HT1080 (cell line): ENCODE results near the gene ATOH8. TPM values are rescaled to one million over a fixed set of nuclear protein-coding genes. Genes with fewer than 3 reads are reported as not detected.
A peak's percentile ranks its signal among the peaks of the same experiment; 100 is the strongest.

Source experiments
- DNase-seq: peaks from one replicate; pipeline ENCODE4 v3.0.0-alpha.2; 2015; ENCODE audit warnings: low read depth
- total RNA-seq: library from RNA; depleted of rRNA; stranded (reverse); fragments of >200 nt; shearing (Covaris generic); gene quantifications from 2 replicates; pipeline ENCODE4 v1.2.3, GENCODE V29; 2014

Gene ATOH8
- total RNA-seq, 1 experiment from 2014 or later = 3.8 TPM

DNA sequence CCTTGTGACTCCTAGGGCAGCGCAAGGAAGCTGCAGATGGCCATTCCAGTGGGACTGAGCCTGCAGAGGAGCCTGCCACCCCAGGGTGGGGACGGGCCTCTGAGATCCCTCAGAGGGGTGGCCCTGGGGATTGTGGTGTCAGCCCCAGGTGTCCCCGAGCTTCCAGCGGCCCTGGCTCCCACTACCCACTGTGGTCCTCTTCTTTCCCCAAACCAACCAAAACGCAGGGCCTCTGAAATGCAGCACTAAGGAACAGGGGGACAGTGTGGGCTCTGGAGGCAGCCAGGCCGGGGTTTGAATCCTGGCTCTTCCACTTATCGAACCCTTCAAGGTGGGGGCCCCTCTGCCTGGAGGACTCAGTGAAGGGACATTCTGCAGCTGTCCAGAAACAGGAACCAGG is 32.7 kb downstream of the ATOH8 start:
- DNase-seq = no peak

DNA sequence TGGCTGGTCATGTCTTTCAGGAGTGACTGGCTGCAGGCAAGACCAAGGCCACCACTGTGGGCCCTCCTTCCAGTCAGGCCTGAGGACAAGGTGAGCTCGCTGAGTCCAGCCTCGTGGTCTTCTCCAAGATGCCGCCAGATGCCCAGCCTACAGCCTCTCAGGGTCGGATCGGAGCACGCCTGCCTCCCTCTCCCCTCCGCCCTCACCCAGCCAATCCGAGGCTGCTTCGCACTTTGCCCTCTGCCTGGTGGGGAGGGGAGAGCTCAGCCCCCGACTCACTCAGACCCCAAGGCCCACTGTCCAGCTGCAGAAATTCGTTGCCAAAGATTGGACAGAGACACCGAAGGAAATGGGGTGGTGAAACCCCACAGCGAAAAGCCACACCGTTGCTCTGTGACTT is 33.1 kb downstream of the ATOH8 start:
- DNase-seq = no peak

DNA sequence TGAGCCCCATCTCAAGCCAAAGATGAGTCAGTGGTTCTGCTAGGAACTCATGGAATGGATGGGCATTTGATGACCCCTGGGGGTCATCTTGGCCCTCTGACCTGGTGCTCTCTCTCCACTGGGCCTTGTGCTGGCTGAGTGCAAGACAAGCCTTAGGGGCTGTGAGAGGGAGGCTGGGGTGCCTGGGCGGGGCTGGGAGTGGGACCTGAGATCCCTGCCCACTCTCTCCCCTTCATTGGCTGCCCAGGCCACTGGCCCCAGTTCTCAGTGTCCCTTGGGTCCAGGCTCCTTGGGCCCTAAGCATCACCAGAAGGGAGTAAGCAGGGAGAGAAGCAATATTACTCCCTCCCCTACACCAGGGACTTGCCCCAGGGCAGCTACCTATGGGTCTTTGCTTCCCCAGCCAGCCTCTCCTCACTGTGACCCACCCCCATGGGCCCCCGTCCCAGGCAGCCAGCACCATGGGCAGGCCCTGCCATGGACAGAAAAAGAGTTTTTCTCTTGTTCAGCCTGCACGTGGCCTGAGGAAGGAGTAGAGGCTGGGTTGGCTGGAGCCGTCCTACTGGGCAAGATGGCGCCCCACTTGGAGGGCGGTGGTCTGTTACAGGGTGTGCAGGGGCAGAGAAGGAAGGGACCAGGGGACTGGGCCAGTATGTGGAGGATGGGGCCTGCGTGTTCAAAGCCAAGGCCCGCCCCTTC is 33.6 kb downstream of the ATOH8 start:
- DNase-seq = no peak

DNA sequence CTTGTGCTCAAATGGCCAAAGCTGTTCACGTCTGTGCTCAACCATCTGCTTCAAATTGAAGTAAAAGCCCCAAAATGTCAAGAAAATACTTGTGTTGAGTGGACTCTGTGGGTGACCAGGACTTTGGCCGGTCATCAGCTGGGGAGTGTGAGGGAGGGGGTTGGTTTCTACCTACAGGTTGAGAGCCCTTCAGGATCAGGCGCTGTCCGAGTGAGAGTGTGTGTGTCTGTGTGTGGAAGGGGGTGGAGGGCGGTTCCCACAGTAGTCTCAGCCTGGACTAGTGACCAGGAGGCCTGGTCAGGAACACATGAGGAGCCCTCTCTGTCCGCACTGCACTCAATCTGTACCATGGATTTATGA is 34.2 kb downstream of the ATOH8 start:
- no peak for DNase-seq

DNA sequence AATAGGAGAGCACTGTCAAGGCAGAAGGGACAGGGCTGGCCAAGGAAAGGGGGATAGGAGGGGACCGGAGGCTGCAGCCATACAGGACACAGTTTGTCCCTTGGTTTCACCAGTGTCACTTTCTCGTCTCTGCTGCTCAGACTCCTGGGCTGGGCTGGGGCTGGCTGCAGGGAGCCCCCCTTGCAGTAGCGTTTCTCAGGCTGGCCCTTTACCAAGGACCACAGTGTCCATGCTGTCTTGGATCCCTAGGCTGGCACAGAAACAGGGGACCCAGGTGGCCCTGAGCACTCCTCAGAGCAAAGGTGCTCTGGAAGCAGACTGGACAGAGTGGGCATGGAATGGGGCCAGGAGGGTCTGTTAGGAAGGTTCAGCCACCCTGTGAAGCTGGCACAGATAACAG is 34.8 kb downstream of the ATOH8 start:
- DNase-seq = no peak

DNA sequence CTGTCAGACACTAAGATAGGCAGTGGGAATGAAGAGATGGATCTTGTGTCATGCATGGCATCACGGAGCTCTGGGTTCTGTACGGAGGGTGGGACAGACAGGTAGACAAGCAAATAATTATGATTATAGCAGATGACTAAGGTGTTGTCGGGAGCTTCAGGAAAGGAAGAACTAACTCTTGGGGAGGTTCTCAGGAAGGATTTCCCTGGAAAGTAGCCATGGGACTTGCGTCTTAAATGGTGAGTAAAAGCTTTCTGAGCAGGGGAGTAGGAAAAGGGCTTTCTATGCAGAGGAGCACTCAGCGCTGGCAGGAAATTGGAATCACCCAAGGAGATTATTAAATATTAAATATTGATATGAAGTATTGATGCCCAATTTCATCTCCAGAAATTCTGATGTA is 35.5 kb downstream of the ATOH8 start:
- no peak for DNase-seq

DNA sequence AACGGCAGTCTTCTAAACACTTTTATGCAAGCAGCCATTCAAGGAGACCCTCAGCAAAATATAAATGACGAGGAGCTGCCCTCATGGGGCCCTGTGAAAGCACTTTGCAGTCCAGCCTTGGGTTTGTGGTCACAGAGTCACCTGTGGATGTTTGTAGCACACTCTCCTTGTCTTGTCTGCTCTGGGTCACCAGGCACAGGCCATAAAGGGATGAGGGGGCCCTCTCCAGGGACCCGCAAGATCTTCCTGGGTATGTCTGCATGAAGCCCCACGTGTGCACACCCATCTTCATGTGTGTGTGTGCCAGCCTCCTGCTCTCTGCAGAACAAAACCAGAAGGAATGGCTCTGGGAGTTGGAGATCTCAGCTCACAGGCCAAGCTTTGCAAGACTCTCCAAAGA is 36.2 kb downstream of the ATOH8 start:
- no peak for DNase-seq

DNA sequence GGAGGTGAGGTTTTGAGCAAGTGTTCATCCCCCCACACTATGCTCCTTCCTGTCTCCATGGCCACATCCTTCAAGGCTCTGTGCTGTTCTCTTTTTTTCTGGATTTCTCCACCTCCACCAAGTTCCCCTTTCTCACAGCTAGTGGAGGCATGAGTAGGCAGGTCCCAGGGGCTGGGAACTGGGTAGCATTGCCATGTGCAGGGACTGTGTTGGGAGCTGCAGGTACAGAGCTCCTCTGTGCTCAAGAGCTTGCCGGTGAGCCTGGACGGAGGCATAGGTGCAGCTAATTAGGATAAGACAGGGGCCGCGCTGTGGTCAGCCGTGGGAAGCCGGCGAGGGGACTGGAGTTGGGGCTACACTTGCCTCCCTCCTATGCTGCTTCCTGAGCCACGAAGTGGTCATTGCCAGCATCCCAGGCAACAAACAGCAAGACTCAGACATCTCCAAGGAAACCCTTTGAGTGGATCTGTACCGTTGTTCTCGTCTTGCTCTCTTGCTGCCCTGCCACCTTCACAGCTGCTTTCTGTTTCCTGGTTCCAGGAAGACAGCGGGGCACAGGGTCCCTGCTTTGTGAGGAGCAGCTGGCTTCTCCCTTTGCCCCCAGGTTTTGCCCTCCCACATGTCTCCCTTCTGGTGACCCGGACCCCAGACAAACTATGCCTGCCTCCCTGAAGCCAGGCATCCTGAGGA is 36.9 kb downstream of the ATOH8 start:
- DNase-seq = no peak

DNA sequence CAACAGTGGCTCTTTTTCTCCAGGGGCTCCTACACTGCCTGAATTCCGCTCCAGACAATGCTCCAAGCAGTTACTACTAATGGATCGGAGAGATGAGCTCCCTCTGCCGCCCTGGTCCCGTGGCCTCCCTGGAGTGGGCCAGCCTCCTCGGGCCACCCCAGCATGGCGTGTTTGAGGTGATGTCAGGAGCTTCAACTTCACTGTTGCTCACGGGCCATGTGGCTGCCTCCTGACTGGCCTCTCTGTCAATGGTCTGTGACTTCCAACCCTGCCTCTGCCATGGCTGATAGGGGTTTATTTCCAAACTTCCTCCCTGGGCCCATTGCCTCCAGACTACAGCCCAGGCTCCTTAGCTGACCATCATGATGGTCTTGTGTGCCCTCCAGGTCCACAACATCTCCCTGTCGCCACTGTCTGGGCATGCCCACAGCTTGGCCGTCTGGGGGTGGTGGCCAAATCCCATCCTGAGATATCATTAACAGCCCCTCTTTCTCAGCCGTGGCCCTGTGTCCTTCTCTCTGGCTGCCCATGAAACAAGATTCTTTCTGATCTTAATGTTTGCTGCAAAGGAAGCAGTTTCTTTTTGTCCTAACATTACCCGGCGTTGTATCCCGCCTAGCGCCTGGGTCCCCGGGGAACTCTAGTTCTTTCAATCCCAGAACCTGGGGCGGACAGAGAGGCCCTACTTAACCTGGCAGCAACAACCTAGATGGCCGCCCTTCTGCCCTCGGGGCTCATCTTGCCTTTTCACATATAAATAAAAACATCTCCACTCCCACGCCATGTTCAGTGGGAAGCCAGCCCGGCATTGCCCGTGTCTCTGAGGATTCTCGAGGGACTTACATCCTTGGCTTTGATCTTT is 38.1 kb downstream of the ATOH8 start:
- no peak for DNase-seq

DNA sequence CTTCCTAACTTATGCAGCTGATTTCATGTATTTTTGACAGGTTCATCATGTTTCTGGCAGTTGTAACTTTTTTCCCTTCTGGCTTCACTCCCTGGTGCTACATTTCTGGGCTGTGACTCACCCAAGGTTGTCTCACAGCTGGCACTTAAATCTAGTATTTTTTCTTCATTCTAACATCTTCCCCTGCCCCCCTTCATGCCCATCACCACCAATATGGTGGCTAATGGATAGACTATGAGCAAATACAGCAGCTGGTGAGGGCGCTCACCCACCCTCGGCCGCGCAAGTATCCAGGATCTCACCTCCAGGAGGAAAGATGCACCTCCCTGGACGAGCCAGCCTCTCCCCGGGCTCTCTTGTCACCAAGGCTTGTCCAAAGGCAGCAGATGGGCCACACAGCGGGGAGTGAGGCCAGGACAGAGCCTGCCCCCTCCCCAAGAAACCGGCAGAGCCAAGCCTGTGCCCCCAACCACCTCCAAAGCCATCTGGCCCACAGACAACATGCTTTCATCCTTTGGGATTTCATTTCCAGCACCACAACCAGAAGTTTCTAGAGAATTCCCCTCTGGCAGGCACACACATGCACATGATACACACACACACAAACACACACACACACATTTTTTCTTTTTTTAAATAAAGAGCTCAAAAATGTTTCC is 39.1 kb downstream of the ATOH8 start:
- DNase-seq = peak; percentile 86

DNA sequence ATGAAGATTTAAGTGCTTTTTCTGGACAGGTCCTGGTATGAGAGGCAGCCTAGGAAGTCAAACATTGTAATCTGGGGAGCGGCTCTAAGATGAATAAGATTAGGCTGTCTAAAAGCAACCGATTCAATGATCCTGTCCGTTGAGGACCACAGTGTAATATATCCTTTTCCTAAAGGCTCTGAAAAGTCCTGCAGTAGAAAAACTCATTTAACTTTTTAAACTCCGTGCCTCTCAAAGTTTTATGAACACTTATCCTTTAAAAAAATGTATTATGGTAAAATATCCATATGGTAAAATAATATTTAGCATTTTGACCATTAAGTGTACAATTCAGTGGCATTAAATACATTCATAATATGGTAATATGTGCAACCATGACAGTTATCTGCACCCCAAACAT is 39.8 kb downstream of the ATOH8 start:
- DNase-seq = no peak

DNA sequence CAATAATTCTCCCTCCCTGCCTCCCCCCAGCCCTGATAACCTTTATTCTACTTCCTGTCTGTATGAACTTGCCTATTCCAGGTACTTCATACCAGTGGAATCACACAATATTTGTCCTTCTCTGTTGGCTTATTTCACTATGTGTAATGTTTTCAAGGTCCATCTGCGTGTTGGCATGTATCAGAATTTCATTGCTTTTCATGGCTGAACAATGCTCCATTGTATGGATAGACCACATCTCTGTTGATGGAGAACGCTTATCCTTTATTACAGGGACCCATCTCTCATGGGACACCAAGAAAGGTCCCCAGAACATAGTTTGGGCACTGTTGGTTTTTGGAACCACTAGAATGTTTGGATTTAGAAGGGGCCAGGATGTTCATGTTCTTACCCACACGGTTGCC is 40.2 kb downstream of the ATOH8 start:
- DNase-seq = no peak

DNA sequence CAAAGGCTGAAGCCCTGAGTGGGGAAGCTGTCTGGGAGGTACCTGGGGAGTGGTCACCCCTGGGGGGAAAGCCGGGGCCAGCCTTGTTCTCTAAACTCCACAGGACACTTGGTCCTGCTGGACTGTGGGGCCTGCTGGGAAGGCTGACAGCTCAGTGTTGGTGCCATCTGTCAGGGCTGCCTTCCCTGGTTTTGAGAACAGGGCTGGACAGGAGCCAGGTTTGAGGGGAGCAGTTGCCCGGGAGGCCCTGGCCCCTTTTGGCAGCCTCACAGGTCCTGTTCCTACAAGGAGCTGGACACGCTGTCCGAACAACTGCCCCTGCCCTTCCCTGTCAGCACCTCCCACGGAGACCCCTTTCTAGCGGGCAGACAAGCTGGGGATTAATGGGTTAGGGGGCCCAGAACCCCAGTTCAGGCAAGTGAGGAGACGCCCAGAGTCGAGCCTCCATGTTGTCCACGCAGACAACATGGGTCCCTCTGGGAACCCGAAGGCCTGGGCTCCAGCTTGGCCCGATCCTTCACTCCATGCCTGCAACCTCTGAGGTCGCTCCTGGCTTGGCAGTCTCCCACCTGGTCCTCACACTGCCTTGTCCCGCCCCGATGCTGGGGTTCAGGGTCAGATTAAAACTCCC is 40.8 kb downstream of the ATOH8 start:
- DNase-seq = no peak

DNA sequence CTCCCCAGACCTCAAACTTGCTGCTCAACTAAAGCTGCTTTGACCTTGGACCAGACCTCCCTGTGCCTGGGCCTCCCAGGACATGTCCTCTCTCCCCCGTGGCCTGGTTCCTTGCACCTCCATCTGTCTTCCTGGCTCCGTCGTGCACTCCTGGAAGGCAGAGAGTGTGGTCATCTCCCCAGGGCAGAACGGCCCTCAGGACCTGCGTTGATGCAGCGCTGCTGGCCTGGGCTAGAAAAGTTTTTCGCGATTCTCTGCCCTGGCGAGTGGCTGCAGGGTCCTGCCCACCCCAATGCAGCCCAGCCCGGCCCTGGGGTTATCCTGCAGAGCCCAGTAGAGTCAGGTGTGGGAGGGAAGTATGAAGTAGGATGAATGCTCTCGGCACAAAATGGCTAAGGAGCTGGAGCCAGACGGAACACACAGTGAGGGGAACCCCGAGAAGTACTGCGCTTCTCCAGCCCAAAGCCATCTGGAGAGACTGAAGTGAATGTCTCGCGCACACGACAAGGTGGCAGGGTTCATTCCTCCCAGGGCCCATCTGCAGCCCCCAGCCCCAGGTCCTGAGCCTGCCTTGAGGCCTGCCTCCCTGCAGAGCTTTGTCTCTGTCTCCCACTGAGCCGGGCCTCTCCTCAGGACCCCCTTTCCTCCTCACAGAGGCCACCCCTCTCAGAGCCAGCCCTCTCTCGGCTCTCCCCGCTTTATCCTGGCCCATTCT is 41.7 kb downstream of the ATOH8 start:
- DNase-seq = no peak

DNA sequence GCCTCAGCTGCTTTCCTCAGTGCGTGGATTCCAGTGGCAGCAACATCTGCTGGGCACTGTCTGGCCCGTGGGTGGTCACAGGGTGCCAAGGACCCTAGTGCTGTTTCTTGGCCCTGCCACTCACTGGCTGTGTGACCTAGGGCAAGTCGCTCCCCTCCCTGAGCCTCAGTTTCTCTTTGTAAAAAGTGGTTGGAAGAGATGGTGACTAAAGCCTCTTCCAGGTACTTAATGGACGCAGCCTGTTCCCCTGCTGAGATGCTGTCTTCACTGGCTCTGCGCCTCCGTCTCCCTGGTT is 42.2 kb downstream of the ATOH8 start:
- no peak for DNase-seq

DNA sequence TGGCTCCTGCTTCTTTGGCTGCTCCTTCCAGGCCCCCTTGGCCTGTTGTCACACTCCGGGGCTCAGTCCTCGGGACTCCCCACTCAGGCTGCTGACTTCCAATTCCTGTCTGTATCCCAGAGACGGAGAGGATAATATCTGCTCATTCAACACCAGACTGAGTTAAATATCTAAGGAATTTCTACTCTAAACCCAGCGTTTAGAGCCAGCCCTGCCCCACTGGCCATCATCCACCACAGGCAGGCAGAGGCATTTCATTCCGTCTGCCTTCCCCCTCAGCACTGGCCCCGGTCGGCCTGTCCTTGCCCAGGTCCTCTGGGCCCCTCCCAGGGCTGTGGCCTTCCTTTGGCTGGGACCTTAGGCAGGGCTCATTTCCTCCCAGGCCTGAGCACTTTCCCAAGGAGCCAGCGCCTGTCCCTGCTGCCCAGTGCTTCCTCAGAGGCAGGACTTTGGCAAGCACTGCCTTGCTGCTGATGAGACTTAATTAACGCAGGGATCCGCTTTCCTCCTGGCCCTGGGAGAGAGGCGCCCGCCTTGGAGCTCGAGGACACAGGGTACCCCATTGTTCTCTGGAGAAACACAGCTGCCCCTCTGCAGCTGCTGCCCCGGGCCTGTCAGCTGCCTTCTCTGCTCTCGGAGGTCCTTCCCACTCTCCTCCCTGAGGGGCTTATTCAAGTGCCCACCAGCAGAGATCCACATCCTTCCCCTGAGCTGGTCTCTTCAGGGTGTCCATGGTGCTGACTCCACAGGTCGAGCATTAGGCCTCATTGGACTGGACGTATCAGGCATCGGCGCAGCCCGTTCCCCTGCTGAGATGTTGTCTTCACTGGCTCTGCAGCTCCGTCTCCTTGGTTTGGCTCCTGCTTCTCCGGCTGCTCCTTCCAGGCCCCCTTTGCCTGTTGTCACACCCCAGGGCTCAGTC is 42.8 kb downstream of the ATOH8 start:
- no peak for DNase-seq

DNA sequence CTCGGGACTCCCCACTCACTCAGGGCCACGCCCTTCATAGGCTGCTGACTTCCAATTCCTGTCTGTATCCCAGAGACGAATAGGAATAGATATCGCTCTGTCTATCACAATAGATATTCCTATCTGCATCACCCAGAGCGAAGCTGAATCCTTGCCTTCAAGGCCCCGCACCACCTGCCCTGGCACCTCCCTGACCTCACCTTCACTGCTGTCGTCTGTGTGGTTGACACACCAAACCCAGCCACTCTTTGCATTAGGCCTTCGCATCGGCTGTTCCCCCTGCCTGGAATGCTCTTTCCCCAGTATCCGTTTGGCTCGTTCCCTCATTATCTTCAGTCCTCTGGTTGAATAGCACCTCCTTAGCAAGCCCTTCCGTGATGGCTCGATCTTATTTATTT is 43.5 kb downstream of the ATOH8 start:
- DNase-seq = no peak

DNA sequence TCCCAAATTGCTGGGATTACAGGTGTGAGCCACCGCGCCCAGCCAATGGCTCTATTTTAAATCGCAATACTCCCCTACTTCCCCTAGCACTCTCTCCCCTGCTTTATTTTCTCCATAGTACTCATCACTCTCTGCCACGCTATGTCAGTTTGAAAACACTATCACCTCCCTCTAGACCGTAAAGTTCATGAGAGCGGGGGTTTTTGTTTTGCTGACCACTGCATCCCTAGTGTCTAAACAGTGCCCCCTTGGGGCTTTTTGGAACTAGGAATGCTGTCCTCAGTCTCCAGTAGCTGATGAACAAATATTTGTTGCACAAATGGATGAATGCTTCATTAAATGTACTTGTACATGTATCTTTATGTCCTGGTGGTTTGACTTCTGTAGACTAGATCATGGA is 44.1 kb downstream of the ATOH8 start:
- no peak for DNase-seq

DNA sequence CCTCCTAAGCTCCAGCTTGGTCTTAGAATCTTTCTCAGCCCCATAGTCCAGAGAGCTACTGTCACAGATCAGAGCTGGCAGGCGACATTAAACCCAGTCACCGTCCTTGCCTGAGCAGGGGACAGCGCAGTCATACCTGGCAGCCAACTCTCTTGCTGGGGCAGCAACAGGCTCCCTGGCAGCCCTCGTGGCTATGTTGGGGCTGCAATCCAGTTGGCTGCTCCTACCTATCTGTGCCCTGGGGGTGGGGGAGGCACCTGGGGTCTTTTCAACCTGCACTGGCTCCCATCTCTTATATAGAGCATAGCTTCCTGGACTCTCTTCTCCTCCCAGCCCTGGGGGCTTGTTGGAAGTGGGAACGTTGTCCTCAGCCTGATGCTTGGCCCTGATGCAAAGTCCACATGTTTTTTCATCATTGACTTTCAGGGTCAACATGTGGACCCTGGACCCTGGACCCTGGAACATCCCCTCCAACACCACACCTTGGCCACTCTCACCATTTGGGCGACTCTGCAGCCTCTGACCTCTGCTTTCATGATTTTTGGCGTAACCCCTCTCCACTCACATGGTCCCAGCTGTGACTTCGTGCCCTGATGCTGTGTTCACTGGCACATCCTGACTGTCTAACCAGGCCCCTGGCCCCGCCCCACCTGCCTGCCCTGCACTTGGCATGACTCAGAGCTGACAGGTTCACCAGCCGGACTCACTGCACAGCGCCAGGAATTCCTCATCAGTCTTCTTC is 45.6 kb downstream of the ATOH8 start:
- DNase-seq = peak; percentile 84
